Neural crest cell (in vitro differentiated cells): ENCODE measurements around the gene PPP2R2B. TPM values are rescaled to one million over a fixed set of nuclear protein-coding genes. Genes with fewer than 3 reads are reported as not detected.

ENCODE experiments used
- DNase-seq: peaks from one replicate; pipeline ENCODE4 v3.0.0; 2021; ENCODE audit warnings: low read depth, mixed read lengths, low spot score
- H3K27ac Mint-ChIP-seq: one replicate; pipeline ENCODE4 v1.8.0; 2021; ENCODE audit warnings: mild to moderate bottlenecking, mixed read lengths; ENCODE audit not compliant: unreplicated experiment
- H3K27me3 Mint-ChIP-seq: 2 replicates; pipeline ENCODE4 v1.8.0; 2021; ENCODE audit warnings: low read depth, mild to moderate bottlenecking, mixed read lengths
- H3K36me3 Mint-ChIP-seq: 2 replicates; pipeline ENCODE4 v1.8.0; 2021; ENCODE audit warnings: low read depth, mild to moderate bottlenecking, mixed read lengths
- H3K4me1 Mint-ChIP-seq: 2 replicates; pipeline ENCODE4 v1.8.0; 2021; ENCODE audit warnings: mixed read lengths
- H3K4me3 Mint-ChIP-seq: one replicate; pipeline ENCODE4 v1.8.0; 2021; ENCODE audit warnings: mild to moderate bottlenecking, mixed read lengths
- H3K9me3 Mint-ChIP-seq: 2 replicates; pipeline ENCODE4 v1.8.0; 2021; ENCODE audit warnings: mixed read lengths
- total RNA-seq: library from RNA; stranded (reverse); gene quantifications from 2 replicates; pipeline ENCODE4 v1.2.1, GENCODE V29; 2021
- TF ChIP-seq, protein P1 (sequence below): fragments of 200-600 bp; sonication (generic); conservative IDR thresholded peaks from 2 replicates; pipeline ENCODE4 v1.5.0; 2021; ENCODE audit warnings: antibody characterized with exemption, mild to moderate bottlenecking

The PPP2R2B gene
- total RNA-seq, 1 donor from 2014 or later = 4.9 TPM

DNA sequence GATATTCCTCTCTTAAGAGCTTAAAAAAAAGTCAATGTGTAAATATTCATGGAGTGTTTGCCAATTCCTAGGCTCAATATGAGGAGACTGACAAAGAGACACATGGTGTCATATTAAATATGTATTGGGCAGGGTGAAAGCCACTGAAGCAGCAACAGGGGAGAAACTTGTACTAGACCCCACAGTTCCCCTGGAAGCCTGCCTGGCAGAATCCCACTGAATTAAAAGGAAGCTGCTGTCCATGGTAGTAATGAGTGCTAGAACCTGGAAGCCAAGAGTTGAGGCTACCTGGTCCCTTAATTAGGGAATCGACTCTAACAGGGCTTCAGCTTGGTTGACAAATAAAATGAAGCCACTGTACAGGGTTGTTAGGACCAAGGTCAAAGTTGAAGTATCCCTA lies 233.2 kb downstream of the PPP2R2B start:
- Mint-ChIP-seq H3K4me3 (no peak overlapping the region), H3K4me1 (no peaks in the 10 kb centered on the region), H3K36me3 (no peaks in the 10 kb centered on the region), H3K27me3 (no peaks in the 10 kb centered on the region), H3K27ac (no peak overlapping the region), H3K9me3 (no peaks in the 10 kb centered on the region)
- DNase-seq = no peak
- TF ChIP-seq, protein P1, sequence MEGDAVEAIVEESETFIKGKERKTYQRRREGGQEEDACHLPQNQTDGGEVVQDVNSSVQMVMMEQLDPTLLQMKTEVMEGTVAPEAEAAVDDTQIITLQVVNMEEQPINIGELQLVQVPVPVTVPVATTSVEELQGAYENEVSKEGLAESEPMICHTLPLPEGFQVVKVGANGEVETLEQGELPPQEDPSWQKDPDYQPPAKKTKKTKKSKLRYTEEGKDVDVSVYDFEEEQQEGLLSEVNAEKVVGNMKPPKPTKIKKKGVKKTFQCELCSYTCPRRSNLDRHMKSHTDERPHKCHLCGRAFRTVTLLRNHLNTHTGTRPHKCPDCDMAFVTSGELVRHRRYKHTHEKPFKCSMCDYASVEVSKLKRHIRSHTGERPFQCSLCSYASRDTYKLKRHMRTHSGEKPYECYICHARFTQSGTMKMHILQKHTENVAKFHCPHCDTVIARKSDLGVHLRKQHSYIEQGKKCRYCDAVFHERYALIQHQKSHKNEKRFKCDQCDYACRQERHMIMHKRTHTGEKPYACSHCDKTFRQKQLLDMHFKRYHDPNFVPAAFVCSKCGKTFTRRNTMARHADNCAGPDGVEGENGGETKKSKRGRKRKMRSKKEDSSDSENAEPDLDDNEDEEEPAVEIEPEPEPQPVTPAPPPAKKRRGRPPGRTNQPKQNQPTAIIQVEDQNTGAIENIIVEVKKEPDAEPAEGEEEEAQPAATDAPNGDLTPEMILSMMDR = no peak

- no peaks in the 10 kb centered on the region for H3K36me3 Mint-ChIP-seq
- no peak overlapping the region for H3K4me3 Mint-ChIP-seq
- H3K27ac Mint-ChIP-seq = no peak overlapping the region
- TF ChIP-seq, protein P1 = no peak
- H3K4me1 Mint-ChIP-seq = no peaks in the 10 kb centered on the region
- no peaks in the 10 kb centered on the region for H3K9me3 Mint-ChIP-seq
- H3K27me3 Mint-ChIP-seq = no peaks in the 10 kb centered on the region
- DNase-seq = no peak
Observed at GRCh38 chr5:146644831-146645230, 233.7 kb downstream of the PPP2R2B start.

DNA sequence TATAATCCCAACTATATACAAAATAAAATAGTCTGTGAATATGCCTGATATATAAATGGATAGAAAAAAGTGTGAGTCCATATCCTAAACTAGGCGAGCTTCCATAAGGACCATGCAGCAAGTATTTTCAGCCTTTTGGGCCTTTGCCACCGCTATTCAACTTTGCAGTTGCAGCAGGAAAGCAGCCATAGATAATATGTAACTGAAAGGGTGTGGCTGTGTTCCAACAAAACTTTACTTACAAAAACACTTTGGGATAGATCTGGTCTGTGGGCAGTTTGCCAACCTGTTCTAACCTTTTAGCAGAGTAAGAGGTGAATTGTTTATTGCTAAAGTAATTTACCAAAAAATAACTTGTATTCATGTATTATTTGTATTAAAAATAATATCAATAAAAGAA lies 234.8 kb downstream of the PPP2R2B start:
- Mint-ChIP-seq H3K27me3 (no peaks in the 10 kb centered on the region), H3K36me3 (no peaks in the 10 kb centered on the region), H3K4me1 (no peaks in the 10 kb centered on the region), H3K27ac (no peak overlapping the region), H3K9me3 (no peaks in the 10 kb centered on the region), H3K4me3 (no peak overlapping the region)
- DNase-seq = no peak
- TF ChIP-seq, protein P1 = no peak

DNA sequence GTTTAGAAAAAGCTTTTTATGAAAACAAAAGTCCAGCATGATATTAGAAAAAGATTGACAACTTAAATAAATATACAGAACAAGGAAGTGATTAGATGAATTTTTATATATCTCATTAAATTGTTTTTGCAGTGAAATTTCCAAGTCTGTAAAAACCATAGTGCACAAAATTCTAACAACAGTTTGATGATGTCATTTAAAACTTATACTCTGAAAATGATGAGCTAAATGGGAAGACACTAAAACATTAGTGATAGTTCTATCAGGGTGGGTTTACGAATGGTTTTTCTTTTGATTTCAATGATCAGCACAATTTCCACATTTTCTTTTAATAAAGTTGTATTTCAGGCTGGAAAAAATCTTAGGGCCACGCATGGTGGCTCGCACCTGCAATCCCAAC lies 236.1 kb downstream of the PPP2R2B start:
- H3K36me3 Mint-ChIP-seq = no peaks in the 10 kb centered on the region
- H3K4me1 Mint-ChIP-seq = no peaks in the 10 kb centered on the region
- TF ChIP-seq, protein P1 = no peak
- no peaks in the 10 kb centered on the region for H3K27me3 Mint-ChIP-seq
- H3K4me3 Mint-ChIP-seq = no peak overlapping the region
- no peaks in the 10 kb centered on the region for H3K9me3 Mint-ChIP-seq
- DNase-seq = no peak
- H3K27ac Mint-ChIP-seq = no peak overlapping the region

DNA sequence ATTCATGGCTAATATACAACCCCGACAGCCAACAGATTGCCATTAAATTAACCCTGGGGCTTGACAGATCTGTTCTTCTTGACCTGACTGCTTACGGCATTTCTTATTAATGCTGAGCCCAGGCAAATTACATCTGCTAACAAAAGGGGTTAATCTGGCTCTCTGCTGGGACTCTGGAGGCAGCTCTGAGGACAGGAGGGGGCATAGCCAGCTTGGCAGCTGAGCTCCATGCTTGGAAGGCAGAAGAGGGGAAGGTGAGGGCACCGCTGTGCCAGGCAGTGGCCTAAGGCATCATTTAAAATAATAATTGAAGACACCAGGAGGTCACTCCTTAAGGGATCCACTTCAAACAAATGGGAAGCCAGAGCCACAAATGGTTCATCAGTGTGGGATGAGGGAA lies 236.6 kb downstream of the PPP2R2B start:
- H3K9me3 Mint-ChIP-seq = no peaks in the 10 kb centered on the region
- no peaks in the 10 kb centered on the region for H3K27me3 Mint-ChIP-seq
- H3K4me3 Mint-ChIP-seq = no peak overlapping the region
- TF ChIP-seq, protein P1 = no peak
- H3K4me1 Mint-ChIP-seq = no peaks in the 10 kb centered on the region
- no peak overlapping the region for H3K27ac Mint-ChIP-seq
- DNase-seq = no peak
- H3K36me3 Mint-ChIP-seq = no peaks in the 10 kb centered on the region
